ENCODE measurements around the gene DCST1.

The DCST1 gene

GRCh38 chr1:155014709-155015508 is 18.7 kb upstream of the DCST1 start:
- no peak for DNase-seq (ENCODE audit: low read depth)

DNA sequence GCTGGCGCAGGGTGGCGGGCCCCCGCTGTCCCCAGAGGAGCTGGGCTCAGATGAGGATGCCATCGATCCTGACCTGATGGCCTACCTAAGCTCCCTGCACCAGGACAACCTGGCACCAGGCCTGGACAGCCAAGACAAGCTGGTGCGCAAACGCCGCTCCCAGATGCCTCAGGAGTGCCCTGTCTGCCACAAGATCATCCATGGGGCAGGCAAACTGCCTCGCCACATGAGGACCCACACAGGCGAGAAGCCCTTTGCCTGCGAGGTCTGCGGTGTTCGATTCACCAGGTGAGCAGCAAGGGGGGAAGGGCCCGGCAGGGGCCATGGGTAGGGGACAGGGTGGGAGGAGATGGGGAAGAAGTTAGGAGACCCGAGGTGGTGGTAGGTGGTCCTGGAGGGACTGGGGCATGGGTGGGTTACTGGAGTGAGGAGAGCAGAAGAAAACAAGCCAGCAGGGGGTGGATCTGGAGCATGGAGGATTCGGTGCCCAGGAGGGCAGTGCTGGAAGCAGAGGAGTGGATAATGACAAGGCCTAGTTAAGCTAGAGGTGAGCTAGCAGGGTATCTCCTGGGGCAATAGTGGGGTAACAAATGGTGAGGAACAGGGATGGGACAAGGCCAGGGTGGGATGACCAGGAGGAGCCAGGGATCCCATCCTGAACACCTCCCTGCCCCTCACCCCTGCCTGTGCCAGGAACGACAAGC is 17.9 kb upstream of the DCST1 start:
- no peak for DNase-seq (ENCODE audit: low read depth)

DNA sequence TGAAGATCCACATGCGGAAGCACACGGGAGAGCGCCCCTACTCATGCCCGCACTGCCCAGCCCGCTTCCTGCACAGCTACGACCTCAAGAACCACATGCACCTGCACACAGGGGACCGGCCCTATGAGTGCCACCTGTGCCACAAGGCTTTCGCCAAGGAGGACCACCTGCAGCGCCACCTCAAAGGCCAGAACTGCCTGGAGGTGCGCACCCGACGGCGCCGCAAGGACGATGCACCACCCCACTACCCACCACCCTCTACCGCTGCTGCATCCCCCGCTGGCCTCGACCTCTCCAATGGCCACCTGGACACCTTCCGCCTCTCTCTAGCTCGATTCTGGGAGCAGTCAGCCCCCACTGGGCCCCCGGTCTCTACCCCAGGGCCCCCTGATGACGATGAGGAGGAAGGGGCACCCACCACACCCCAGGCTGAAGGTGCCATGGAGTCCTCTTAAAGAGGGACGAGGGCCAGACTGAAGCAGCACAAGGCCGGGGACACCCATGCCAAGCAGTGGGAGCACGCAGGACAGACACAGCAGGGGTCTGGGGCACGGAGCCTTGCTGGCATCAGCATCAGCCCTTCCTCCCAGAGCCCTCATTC is 17.3 kb upstream of the DCST1 start:
- no peak for DNase-seq (ENCODE audit: low read depth)

DNA sequence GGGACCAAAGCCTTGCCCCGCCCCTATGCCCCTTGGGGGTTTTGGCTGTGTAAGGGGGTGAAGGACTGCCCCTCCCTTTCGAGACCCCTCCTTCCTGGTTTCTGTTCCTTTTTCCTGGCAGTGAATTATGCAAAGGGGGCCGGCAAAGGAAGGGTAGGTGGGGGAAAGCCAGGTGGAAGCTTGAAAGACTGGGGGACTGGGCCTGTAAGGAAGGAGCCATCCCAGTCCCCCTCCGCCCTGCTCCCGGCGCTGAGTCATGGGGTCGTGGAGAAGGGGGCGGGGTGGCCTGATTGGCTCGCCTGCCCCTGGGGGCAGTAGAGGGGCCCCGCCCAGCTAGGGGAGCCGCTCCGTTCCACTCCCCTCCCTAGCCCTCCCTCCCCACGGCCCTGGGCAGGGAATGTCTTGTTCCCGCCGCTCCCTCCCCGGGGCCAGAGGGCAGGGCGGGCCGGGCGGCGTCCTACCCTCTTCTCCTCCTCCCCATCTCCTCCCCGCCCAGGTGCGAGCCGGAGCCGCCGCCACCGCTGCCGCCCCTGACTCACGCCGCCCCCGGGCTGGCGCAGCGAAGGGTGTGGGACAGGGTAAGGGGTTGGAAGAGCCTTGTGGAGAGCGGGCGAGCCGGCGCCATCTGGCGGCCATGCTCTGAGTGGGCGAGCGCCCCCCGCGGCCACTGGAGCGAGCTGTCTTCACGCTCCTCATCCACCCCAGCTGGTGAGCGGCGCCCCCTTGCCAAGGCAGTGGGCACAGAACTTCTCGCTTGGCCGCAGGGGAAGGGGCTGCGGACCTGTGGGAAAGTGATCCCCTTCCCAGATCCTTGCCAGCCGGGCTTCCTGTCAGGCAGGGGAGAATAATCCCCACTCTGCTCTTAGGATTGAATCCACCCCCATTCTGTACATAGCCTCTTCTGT is 16.3 kb upstream of the DCST1 start:
- DNase-seq (ENCODE audit: low read depth): peak; percentile 85

DNA sequence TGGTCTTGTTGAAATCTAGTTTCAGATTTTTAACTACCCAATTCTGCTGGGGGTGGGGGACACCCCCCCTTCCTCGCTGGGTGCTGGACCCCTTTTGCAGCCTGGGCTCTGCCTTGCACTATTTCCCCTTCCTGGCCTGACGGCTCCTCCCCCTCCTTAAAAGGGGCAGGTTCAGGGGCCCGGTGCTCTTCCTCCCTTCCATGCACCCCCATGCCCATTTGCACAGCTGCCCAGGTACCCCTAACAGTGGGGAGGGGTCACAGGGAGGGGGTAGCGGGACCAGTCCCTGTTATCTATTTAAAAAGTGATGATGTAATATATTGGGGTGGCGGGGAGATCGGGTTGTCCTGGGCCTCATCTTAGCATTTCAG is 15.7 kb upstream of the DCST1 start:
- DNase-seq (ENCODE audit: low read depth): no peak

GRCh38 chr1:155018617-155019348 is 14.8 kb upstream of the DCST1 start:
- DNase-seq (ENCODE audit: low read depth): no peak

- DNase-seq (ENCODE audit: low read depth): no peak
Observed at GRCh38 chr1:155019377-155020245, 14.0 kb upstream of the DCST1 start.

DNA sequence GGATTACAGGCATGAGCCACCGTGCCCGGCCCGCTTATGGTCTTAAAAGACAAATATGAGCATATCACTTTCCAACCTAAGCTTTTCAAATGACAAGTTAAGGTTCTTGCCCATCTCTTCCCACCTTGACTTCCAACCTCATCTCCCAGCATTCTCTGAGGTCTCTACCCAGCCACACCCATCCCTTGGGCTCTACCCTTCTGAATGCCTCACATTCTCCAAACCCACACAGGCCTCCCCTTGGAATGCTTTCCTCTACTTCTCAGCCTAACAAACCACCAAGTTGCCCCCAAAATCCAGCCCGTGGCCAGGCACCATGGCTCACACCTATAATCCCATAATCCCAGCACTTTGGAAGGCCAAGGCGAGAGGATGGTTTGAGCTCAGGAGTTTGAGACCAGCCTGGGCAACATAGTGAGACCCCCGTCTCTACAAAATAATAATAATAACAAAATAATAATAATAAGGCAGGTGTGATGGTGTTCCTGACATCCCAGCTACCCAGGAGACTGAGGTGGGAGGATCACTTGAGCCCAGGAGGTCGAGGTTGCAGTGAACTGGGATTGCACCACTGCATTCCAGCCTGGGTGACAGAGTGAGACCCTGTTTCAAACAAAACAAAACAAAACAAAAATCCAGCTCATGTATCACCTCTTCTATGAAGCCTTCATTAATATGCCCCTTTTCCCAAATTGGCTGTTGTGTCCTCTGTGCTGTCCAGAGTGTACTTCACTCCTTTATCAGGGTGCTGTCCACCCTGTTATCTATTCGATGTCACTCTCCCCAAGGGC is 11.3 kb upstream of the DCST1 start:
- no peak for DNase-seq (ENCODE audit: low read depth)

- DNase-seq (ENCODE audit: low read depth): no peak
Observed at GRCh38 chr1:155022927-155023236, 10.7 kb upstream of the DCST1 start.

- DNase-seq (ENCODE audit: low read depth): no peak
Observed at GRCh38 chr1:155023627-155024026, 10.0 kb upstream of the DCST1 start.

GRCh38 chr1:155024315-155024714 is 9.3 kb upstream of the DCST1 start:
- DNase-seq (ENCODE audit: low read depth): no peak

DNA sequence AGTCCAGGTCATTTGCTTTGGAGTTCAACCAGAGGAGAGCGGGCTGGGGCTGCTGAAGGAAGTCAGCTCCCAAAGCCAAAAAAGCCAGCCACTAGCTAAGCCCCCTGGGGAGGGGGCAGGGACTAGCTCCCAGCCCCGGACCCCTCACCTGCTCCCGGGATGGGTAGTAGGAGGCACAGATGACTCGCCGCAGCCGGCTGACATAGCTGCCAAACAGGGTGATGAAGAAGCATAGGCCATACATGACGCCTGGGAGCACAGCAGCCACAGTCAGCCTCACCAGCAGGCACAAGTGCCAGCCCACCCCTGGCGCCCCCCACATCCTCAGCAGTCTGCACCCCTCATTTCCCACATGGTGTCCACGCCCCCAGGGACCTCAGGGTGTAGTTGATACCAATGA is 7.5 kb upstream of the DCST1 start:
- no peak for DNase-seq (ENCODE audit: low read depth)

- no peak for DNase-seq (ENCODE audit: low read depth)
Observed at GRCh38 chr1:155026588-155026987, 7.0 kb upstream of the DCST1 start.

GRCh38 chr1:155029513-155030242 is 3.9 kb upstream of the DCST1 start:
- no peak for DNase-seq (ENCODE audit: low read depth)

GRCh38 chr1:155030243-155030795 is 3.3 kb upstream of the DCST1 start:
- DNase-seq (ENCODE audit: low read depth): no peak

GRCh38 chr1:155030899-155031298 is 2.7 kb upstream of the DCST1 start:
- no peak for DNase-seq (ENCODE audit: low read depth)

GRCh38 chr1:155032886-155033285 is 738 bp upstream of the DCST1 start:
- DNase-seq (ENCODE audit: low read depth): no peak

GRCh38 chr1:155034318-155035208 is 939 bp downstream of the DCST1 start:
- DNase-seq (ENCODE audit: low read depth): no peak
